Loucy (cell line): ENCODE data around the gene PKP1.

Experiments
- CTCF ChIP-seq: fragments of 200-600 bp; sonication (generic); conservative IDR thresholded peaks from 2 replicates; pipeline ENCODE4 v1.5.1; 2014; ENCODE audit warnings: mild to moderate bottlenecking, antibody characterized with exemption, low read length
- EZH2phosphoT487 ChIP-seq: fragments of 200-600 bp; IDR thresholded peaks from 2 replicates; pipeline ENCODE4 v1.6.1; 2018; ENCODE audit warnings: antibody characterized with exemption, mild to moderate bottlenecking, moderate library complexity, borderline replicate concordance

- TF ChIP-seq CTCF (no peak), EZH2phosphoT487 (no peak)
Observed at GRCh38 chr1:201335901-201336300, 52.6 kb downstream of the PKP1 start.
